OCI-M1 (cell line): Measurements from ENCODE around the gene SLC38A3.

Source experiments
- DNase-seq: peaks from one replicate; lab custom pipeline; 2025; lab: John Stamatoyannopoulos, UW

Gene SLC38A3

GRCh38 chr3:50268703-50269451, 63.8 kb downstream of the SLC38A3 start, which contains the start of gene SEMA3B:
SEMA3B (plus strand) TSS chr3:50269147; CDS start chr3:50269241, 94 bp downstream.
- DNase-seq, result no peak

DNA sequence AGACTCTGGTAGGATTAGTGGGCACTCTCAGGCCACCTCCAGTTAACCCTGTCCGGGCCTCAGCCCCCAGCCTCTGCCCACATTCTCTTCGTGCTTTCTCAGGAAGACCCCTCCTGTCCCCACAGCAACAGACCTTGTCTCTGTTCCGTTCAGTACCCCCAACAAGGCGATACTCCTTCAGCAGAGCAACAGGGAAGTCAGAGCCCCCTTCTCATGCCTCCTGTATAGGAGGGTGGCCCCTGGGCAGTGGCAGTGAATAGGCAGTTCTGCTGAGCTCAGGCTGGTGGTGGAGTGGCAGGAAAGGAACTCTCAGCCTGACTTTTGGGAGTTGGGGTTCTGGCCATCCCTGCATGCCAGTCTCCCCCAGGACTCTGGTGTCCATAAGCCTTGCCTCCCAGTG, 64.4 kb downstream of the SLC38A3 start:
- DNase-seq, result no peak

DNA sequence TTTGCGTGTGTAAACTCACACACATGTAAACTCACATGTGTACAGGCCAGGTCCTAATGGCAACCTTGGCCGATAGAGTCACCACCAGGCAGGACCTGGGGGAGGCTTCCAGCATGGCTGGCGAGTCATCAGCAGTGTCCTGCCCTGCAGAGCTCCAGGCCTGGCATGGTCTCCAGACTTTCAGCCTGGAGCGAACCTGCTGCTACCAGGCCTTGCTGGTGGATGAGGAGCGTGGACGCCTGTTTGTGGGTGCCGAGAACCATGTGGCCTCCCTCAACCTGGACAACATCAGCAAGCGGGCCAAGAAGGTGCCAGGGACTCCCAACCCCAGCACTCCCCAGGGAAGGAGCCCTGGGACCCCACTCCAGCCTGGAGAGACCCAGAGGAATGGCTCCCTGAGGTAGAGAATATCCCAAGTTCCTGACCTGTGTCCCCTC, 64.9 kb downstream of the SLC38A3 start:
- no peak for DNase-seq

GRCh38 chr3:50270422-50271224, 65.6 kb downstream of the SLC38A3 start:
- DNase-seq, result no peak
